ENCODE measurements around the gene LAMA5.

DNA sequence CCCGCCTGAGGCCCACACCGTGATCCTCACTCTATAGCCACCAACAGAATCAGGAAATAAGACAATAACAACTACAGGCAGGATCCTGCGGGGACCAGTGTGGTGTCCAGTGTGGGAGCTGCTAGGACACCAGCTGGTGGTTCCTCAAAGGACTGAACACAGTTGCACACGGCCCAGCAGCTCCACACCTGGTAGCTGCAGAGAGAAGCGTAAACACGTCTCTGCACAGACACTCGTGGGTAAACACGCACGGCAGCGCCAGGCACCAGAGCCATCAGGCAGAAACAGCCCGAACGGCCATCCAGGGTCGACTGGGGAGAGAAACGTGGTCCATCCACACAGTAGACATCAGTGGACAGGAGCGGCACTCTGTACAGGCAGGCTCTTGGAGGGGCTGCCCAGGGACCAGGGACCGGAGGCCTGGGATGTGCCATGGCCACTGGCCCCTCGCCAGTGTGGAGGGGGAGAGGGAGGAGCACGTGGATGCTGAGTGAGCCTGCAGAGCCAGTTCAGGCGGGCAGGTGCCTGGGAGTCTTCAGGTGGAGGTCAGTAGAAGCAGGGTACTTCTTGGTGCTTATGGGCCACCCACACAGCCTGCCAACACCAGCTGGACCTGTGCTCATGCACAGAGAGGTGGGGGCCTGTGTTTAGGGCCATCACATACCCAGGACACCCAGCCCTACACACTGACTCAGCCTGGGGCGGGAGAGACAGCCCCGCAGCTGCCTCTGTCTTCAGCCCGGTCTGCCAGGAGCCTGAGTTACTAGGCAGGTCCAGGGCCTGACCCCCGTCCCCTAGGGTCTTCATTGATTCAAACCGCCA is 7.4 kb upstream of the LAMA5 start:
- TF ChIP-seq, protein P1, sequence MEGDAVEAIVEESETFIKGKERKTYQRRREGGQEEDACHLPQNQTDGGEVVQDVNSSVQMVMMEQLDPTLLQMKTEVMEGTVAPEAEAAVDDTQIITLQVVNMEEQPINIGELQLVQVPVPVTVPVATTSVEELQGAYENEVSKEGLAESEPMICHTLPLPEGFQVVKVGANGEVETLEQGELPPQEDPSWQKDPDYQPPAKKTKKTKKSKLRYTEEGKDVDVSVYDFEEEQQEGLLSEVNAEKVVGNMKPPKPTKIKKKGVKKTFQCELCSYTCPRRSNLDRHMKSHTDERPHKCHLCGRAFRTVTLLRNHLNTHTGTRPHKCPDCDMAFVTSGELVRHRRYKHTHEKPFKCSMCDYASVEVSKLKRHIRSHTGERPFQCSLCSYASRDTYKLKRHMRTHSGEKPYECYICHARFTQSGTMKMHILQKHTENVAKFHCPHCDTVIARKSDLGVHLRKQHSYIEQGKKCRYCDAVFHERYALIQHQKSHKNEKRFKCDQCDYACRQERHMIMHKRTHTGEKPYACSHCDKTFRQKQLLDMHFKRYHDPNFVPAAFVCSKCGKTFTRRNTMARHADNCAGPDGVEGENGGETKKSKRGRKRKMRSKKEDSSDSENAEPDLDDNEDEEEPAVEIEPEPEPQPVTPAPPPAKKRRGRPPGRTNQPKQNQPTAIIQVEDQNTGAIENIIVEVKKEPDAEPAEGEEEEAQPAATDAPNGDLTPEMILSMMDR (IDR thresholded peaks at IDR 0.05): no peak
- TF ChIP-seq EZH2 (IDR thresholded peaks at IDR 0.05): no peak
- no peak for TF ChIP-seq EZH2phosphoT487 (IDR thresholded peaks at IDR 0.05)

All from neural progenitor cell (in vitro differentiated cells).